Panc1 (cell line): ENCODE measurements around the gene PTRHD1. TPM values are rescaled to one million over a fixed set of nuclear protein-coding genes. Genes with fewer than 3 reads are reported as not detected.

ENCODE experiments used
- ATAC-seq: fragments of 200-7000 bp; cut with Tn5 transposase; 2 replicates; pipeline ENCODE4 v1.9.1; 2020; ENCODE audit warnings: mild to moderate bottlenecking, moderate library complexity
- BruUV-seq: library from RNA; stranded (reverse); fragments of 400-500 nt; replicated peaks from 2 replicates; lab custom pipeline; 2021; lab: Mats Ljungman, UMichigan
- CTCF ChIA-PET: fragments of 300-600 bp; sonication (Branson Sonifier 250); formaldehyde crosslinking; loops from one replicate; lab custom pipeline; 2022; ENCODE audit warnings: antibody characterized with exemption; lab: Charles Lee
- POLR2A ChIA-PET: fragments of 300-600 bp; sonication (Branson Sonifier 250); formaldehyde crosslinking; loops from one replicate; lab custom pipeline; 2022; ENCODE audit warnings: antibody characterized with exemption; lab: Charles Lee
- DNase-seq: peaks from one replicate; pipeline ENCODE4 v3.0.0-alpha.2; 2010; ENCODE audit warnings: low read depth, low spot score
- H3K27ac ChIP-seq: 2 replicates; pipeline ENCODE4 v1.5.1; 2011; ENCODE audit warnings: mild to moderate bottlenecking, low read length, inconsistent platforms
- H3K27me3 ChIP-seq: fragments of 200-500 bp; sonication (Bioruptor generic); 2 replicates; pipeline ENCODE4 v1.6.0; 2014; ENCODE audit warnings: low read length, inconsistent platforms; ENCODE audit not compliant: control insufficient read depth, insufficient read depth
- H3K36me3 ChIP-seq: fragments of 200-500 bp; sonication (Bioruptor generic); 2 replicates; pipeline ENCODE4 v1.5.1; 2014; ENCODE audit warnings: inconsistent platforms, mild to moderate bottlenecking, low read length, moderate library complexity; ENCODE audit not compliant: control insufficient read depth, insufficient read depth
- H3K4me1 ChIP-seq: 2 replicates; pipeline ENCODE4 v1.5.1; 2011; ENCODE audit warnings: inconsistent platforms, mild to moderate bottlenecking, low read length, moderate library complexity; ENCODE audit not compliant: control insufficient read depth, insufficient read depth
- H3K4me3 ChIP-seq, 2 experiments: 2 replicates each; pipeline ENCODE4 v1.5.1; 2011 to 2012; ENCODE audit warnings: low read depth in 2 of 2, low read length in 2 of 2, mild to moderate bottlenecking in 2 of 2, inconsistent platforms in 1 of 2, moderate library complexity in 1 of 2
- H3K9me3 ChIP-seq: fragments of 200-500 bp; sonication (Bioruptor generic); 2 replicates; pipeline ENCODE4 v1.5.1; 2014; ENCODE audit warnings: low read depth, mild to moderate bottlenecking, inconsistent platforms, low read length, moderate library complexity; ENCODE audit not compliant: control insufficient read depth, insufficient read depth
- CTCF ChIP-seq: fragments of 450-650 bp; IDR thresholded peaks from 2 replicates; pipeline ENCODE4 v1.5.1; 2017; ENCODE audit warnings: mild to moderate bottlenecking
- POLR2AphosphoS5 ChIP-seq: IDR thresholded peaks from 2 replicates; pipeline ENCODE4 v1.6.1; 2012; ENCODE audit warnings: mild to moderate bottlenecking, low read depth, low read length, moderate library complexity
- REST ChIP-seq, 2 experiments: IDR thresholded peaks; 2 replicates each; pipeline ENCODE4 v1.6.1; 2011 to 2012; ENCODE audit warnings: low read depth in 2 of 2, control low read depth in 1 of 2, low read length in 1 of 2, mild to moderate bottlenecking in 1 of 2, moderate library complexity in 1 of 2; ENCODE audit not compliant: insufficient read depth in 1 of 2
- SIN3A ChIP-seq: IDR thresholded peaks from 2 replicates; pipeline ENCODE4 v1.6.1; 2012; ENCODE audit warnings: low read depth, mild to moderate bottlenecking, low read length, moderate library complexity, borderline replicate concordance; ENCODE audit not compliant: insufficient read depth
- TCF7L2 ChIP-seq: IDR thresholded peaks from 2 replicates; pipeline ENCODE4 v1.6.1; 2011; ENCODE audit warnings: mild to moderate bottlenecking, low read depth, low read length, inconsistent platforms
- in situ Hi-C: cut with HindIII; loops from 2 replicates; pipeline ENCODE4 v1.10.0; 2016; ENCODE audit warnings: low sequenced_read_pairs, low pct_unique_long_range_greater_than_20kb
- intact Hi-C: fragments of 100-400 bp; cut with micrococcal nuclease; formaldehyde crosslinking; loops from one replicate; pipeline ENCODE4 v1.10.0; 2022; ENCODE audit not compliant: unreplicated experiment
- total RNA-seq: library from RNA; stranded (reverse); gene quantifications from one replicate; pipeline ENCODE4 v1.2.1, GENCODE V29; 2021; ENCODE audit not compliant: unreplicated experiment

The PTRHD1 gene
- total RNA-seq, 1 experiment from 2014 or later: 55.1 TPM

- in situ Hi-C loops: no loop called here
- DNase-seq: no peak
- no peak for ATAC-seq
- peaks cover 8% of the 10 kb centered on the region; the same call in 1 of the 2 replicates for H3K36me3 ChIP-seq
- BruUV-seq: no TSS peak
- no peak for TF ChIP-seq POLR2AphosphoS5
- no peak for TF ChIP-seq CTCF
- no peak for TF ChIP-seq SIN3A
- no peak for TF ChIP-seq REST (IDR thresholded peaks at IDR 0.05; ENCODE audit: insufficient read depth in 1 of 2, low read depth in 2 of 2, low read length in 1 of 2)
- TF ChIP-seq TCF7L2: no peak
- CTCF ChIA-PET: no interaction called here
- H3K27ac ChIP-seq: no peak overlapping the region
- POLR2A ChIA-PET: no interaction called here
- intact Hi-C loops: no loop called here
- no peaks in the 10 kb centered on the region for H3K9me3 ChIP-seq
- no peaks in the 10 kb centered on the region for H3K4me1 ChIP-seq
- no peaks in the 10 kb centered on the region for H3K27me3 ChIP-seq
- H3K4me3 ChIP-seq: no peak overlapping the region
Observed at GRCh38 chr2:24761866-24762265, 31.3 kb downstream of the PTRHD1 start.

GRCh38 chr2:24756789-24757188 lies 36.4 kb downstream of the PTRHD1 start:
- no peak for DNase-seq
- POLR2A ChIA-PET: interaction anchor here (0.9 kb wide), 1 partner anchor 10 kb away, joined by 9 read pairs; no protein-coding TSS in a partner anchor

More at GRCh38 chr2:24756789-24757188, 36.4 kb downstream of the PTRHD1 start:
- TF ChIP-seq CTCF (no peak), REST (IDR thresholded peaks at IDR 0.05; ENCODE audit: insufficient read depth in 1 of 2, low read depth in 2 of 2, low read length in 1 of 2) (no peak), SIN3A (no peak), TCF7L2 (no peak), POLR2AphosphoS5 (no peak)
- intact Hi-C loops: no loop called here
- Histone ChIP-seq H3K36me3 (peaks cover 8% of the 10 kb centered on the region; the same call in 1 of the 2 replicates), H3K4me3 (no peak overlapping the region), H3K27me3 (no peaks in the 10 kb centered on the region), H3K9me3 (no peaks in the 10 kb centered on the region), H3K27ac (no peak overlapping the region), H3K4me1 (no peaks in the 10 kb centered on the region)
- no peak for ATAC-seq
- CTCF ChIA-PET: no interaction called here
- in situ Hi-C loops: no loop called here
- BruUV-seq: no TSS peak
